OCI-LY3 (cell line): ENCODE measurements around the gene PRDM16.

Source experiments
- EZH2phosphoT487 ChIP-seq: fragments of 200-600 bp; shearing (Covaris generic); IDR thresholded peaks from 2 replicates; pipeline ENCODE4 v1.6.1; 2018; ENCODE audit warnings: antibody characterized with exemption, mixed run types, low read depth
- TF ChIP-seq, protein P1 (sequence below): fragments of 200-600, 300-600 bp; sonication (generic); IDR thresholded peaks from 2 replicates; pipeline ENCODE4 v1.5.1; 2014; ENCODE audit warnings: antibody characterized with exemption, low read length, low read depth

DNA sequence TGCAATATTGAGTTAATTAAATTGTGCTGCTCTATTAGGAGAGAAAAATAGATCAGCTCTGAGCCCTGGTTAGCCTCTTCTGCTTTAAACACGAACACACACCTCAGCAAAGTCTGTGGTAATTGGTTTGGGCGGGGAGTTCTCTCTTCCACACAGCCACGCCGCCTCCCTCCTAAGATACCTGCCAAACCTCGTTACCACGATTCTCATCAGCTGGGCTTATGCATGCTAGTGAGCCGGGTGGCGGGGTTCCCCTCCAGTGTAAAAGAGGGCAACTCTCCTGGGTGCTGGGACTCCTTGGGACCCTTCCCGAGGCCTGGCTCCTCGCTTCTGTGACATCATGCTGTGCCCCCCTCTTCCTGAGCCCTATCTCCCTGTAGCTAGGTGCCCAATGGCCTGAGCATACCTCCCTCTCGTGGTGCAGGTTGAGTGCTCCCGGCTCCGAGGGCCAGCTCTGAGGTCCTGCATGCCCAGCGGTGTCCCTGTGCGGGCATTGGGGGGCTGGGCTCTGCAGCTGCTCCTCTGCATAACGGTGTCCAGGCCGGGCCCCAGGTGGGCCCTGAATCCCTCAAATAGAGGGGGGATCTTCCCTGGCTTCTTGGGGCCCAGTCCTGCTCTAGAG, 182.9 kb downstream of the PRDM16 start:
- TF ChIP-seq, protein P1, sequence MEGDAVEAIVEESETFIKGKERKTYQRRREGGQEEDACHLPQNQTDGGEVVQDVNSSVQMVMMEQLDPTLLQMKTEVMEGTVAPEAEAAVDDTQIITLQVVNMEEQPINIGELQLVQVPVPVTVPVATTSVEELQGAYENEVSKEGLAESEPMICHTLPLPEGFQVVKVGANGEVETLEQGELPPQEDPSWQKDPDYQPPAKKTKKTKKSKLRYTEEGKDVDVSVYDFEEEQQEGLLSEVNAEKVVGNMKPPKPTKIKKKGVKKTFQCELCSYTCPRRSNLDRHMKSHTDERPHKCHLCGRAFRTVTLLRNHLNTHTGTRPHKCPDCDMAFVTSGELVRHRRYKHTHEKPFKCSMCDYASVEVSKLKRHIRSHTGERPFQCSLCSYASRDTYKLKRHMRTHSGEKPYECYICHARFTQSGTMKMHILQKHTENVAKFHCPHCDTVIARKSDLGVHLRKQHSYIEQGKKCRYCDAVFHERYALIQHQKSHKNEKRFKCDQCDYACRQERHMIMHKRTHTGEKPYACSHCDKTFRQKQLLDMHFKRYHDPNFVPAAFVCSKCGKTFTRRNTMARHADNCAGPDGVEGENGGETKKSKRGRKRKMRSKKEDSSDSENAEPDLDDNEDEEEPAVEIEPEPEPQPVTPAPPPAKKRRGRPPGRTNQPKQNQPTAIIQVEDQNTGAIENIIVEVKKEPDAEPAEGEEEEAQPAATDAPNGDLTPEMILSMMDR, result no peak
- no peak for TF ChIP-seq EZH2phosphoT487
